PC-3 (cell line): ENCODE results near the gene MAML3.

Source experiments
- EZH2 ChIP-seq: fragments of 300-600 bp; sonication (generic); IDR thresholded peaks from one replicate; pipeline ENCODE4 v1.6.1; 2017; ENCODE audit warnings: antibody characterized with exemption, mild to moderate bottlenecking, low read length; ENCODE audit not compliant: unreplicated experiment
- EZH2phosphoT487 ChIP-seq: fragments of 300-600 bp; sonication (generic); IDR thresholded peaks from 2 replicates; pipeline ENCODE4 v1.6.1; 2018; ENCODE audit warnings: mild to moderate bottlenecking, antibody characterized with exemption, low read length, borderline replicate concordance
- TF ChIP-seq, protein P1 (sequence below): fragments of 300-600 bp; sonication (generic); conservative IDR thresholded peaks from 2 replicates; pipeline ENCODE4 v1.5.1; 2017; ENCODE audit warnings: antibody characterized with exemption, low read depth, mild to moderate bottlenecking, low read length

- TF ChIP-seq, protein P1, sequence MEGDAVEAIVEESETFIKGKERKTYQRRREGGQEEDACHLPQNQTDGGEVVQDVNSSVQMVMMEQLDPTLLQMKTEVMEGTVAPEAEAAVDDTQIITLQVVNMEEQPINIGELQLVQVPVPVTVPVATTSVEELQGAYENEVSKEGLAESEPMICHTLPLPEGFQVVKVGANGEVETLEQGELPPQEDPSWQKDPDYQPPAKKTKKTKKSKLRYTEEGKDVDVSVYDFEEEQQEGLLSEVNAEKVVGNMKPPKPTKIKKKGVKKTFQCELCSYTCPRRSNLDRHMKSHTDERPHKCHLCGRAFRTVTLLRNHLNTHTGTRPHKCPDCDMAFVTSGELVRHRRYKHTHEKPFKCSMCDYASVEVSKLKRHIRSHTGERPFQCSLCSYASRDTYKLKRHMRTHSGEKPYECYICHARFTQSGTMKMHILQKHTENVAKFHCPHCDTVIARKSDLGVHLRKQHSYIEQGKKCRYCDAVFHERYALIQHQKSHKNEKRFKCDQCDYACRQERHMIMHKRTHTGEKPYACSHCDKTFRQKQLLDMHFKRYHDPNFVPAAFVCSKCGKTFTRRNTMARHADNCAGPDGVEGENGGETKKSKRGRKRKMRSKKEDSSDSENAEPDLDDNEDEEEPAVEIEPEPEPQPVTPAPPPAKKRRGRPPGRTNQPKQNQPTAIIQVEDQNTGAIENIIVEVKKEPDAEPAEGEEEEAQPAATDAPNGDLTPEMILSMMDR: no peak
- no peak for TF ChIP-seq EZH2
- no peak for TF ChIP-seq EZH2phosphoT487
Observed at GRCh38 chr4:139826426-139826825, 327.6 kb downstream of the MAML3 start.
